HepG2 (cell line): Measurements from ENCODE around the gene USP2. TPM values are rescaled to one million over a fixed set of nuclear protein-coding genes. Genes with fewer than 3 reads are reported as not detected.

ENCODE experiments used
- ATAC-seq: fragments of 200-7000 bp; cut with Tn5 transposase; 3 replicates; pipeline ENCODE4 v1.9.1; 2020; ENCODE audit warnings: mild to moderate bottlenecking, moderate library complexity
- BruUV-seq: library from RNA; stranded (reverse); fragments of 400-500 nt; replicated peaks from 2 replicates; lab custom pipeline; 2021; lab: Mats Ljungman, UMichigan
- CTCF ChIA-PET: fragments of 300-600 bp; formaldehyde crosslinking; extraction: SDS; loops from one replicate; lab custom pipeline; 2021; ENCODE audit warnings: low total read pairs, inconsistent platforms, low intra/inter-chr PET ratio; lab: Yijun Ruan, JAX
- POLR2A ChIA-PET: fragments of 350-600 bp; sonication (Branson Sonifier 250); formaldehyde crosslinking; loops from one replicate; lab custom pipeline; 2020; ENCODE audit warnings: antibody characterized with exemption, inconsistent platforms; lab: Yijun Ruan, JAX
- DNase-seq: peaks from one replicate; pipeline ENCODE4 v3.0.0-alpha.2; 2015; ENCODE audit warnings: low spot score
- FAIRE-seq: peaks from 3 replicates; lab custom pipeline; 2011; peaks lifted over from hg19 to GRCh38; lab: Jason Lieb, UNC
- H2AFZ ChIP-seq: one replicate; pipeline ENCODE4 v1.6.1; 2011; ENCODE audit warnings: low read length, inconsistent platforms
- H3K27ac ChIP-seq: fragments of 300-600 bp; 3 replicates; pipeline ENCODE4 v1.8.0; 2011; ENCODE audit warnings: mixed run types, mild to moderate bottlenecking, mixed read lengths, low read length, inconsistent platforms; ENCODE audit not compliant: insufficient read depth; ENCODE audit errors: extremely low read length
- H3K27me3 ChIP-seq, 2 experiments: fragments of 200-600 bp in 1 of 2; 2 replicates in 1 of 2; 3 replicates in 1 of 2; pipeline versions ENCODE4 v1.6.0 to v1.8.0; 2011; ENCODE audit warnings: low read length in 2 of 2, mild to moderate bottlenecking in 2 of 2, moderate library complexity in 2 of 2, inconsistent platforms in 1 of 2; ENCODE audit not compliant: insufficient read depth in 2 of 2, control insufficient read depth in 1 of 2
- H3K36me3 ChIP-seq, 2 experiments: fragments of 200-600 bp in 1 of 2; replicated peaks in 1 of 2; 2 replicates in 1 of 2; 3 replicates in 1 of 2; pipeline versions ENCODE4 v1.5.1 to v1.8.0; 2011; ENCODE audit warnings: low read length in 2 of 2, inconsistent platforms in 1 of 2; ENCODE audit not compliant: insufficient read depth in 2 of 2, control insufficient read depth in 1 of 2
- H3K4me1 ChIP-seq: 2 replicates; pipeline ENCODE4 v1.5.1; 2012; ENCODE audit warnings: low read length, inconsistent platforms; ENCODE audit not compliant: insufficient read depth
- H3K4me2 ChIP-seq: 2 replicates; pipeline ENCODE4 v1.6.0; 2011; ENCODE audit warnings: low read depth, low read length, inconsistent platforms
- H3K4me3 ChIP-seq, 3 experiments: fragments of 200-600 bp in 1 of 3; sonication (generic), shearing (Covaris generic) in 1 of 3; replicated peaks in 1 of 3; 2 replicates each; pipeline ENCODE4 v1.5.1; 2011 to 2016; ENCODE audit warnings: low read length in 3 of 3, inconsistent platforms in 2 of 3, low read depth in 2 of 3, mild to moderate bottlenecking in 2 of 3, control low read depth in 1 of 3, mixed read lengths in 1 of 3; ENCODE audit not compliant: insufficient read depth in 1 of 3
- H3K79me2 ChIP-seq: one replicate; pipeline ENCODE4 v1.6.1; 2011; ENCODE audit warnings: low read length, inconsistent platforms; ENCODE audit not compliant: insufficient read depth
- H3K9ac ChIP-seq: 2 replicates; pipeline ENCODE4 v1.6.0; 2011; ENCODE audit warnings: mild to moderate bottlenecking, low read depth, low read length, inconsistent platforms; ENCODE audit not compliant: insufficient read depth
- H3K9me3 ChIP-seq: 2 replicates; pipeline ENCODE4 v1.5.1; 2012; ENCODE audit warnings: mild to moderate bottlenecking, low read length
- H4K20me1 ChIP-seq: 2 replicates; pipeline ENCODE4 v1.6.0; 2011; ENCODE audit warnings: inconsistent platforms, mild to moderate bottlenecking, low read length, moderate library complexity; ENCODE audit not compliant: insufficient read depth
- FOXK1 ChIP-seq: sonication (generic); formaldehyde crosslinking; IDR thresholded peaks from 2 replicates; pipeline ENCODE4 v1.4.0; 2020; ENCODE audit warnings: low read depth, missing genetic modification reagents, borderline replicate concordance
- HNRNPLL ChIP-seq: fragments of 200-400 bp; formaldehyde crosslinking; IDR thresholded peaks from 2 replicates; pipeline ENCODE4 v1.6.1; 2017; ENCODE audit warnings: mild to moderate bottlenecking, low read depth, low read length; ENCODE audit not compliant: poor library complexity, severe bottlenecking
- PLRG1 ChIP-seq: fragments of 450-650 bp; conservative IDR thresholded peaks from 2 replicates; pipeline ENCODE4 v1.6.1; 2016
- SRF ChIP-seq: IDR thresholded peaks from 2 replicates; pipeline ENCODE4 v1.6.1; 2011; ENCODE audit warnings: mild to moderate bottlenecking, low read depth, low read length, moderate library complexity
- U2AF1 ChIP-seq: fragments of 200-400 bp; formaldehyde crosslinking; optimal IDR thresholded peaks from 2 replicates; pipeline ENCODE3; 2017; ENCODE audit warnings: mild to moderate bottlenecking, low read depth, low read length
- ZBTB42 ChIP-seq: sonication (generic); formaldehyde crosslinking; IDR thresholded peaks from 2 replicates; pipeline ENCODE4 v1.5.0; 2020; ENCODE audit warnings: mild to moderate bottlenecking, missing genetic modification reagents
- ZNF160 ChIP-seq: sonication (generic); formaldehyde crosslinking; IDR thresholded peaks from 2 replicates; pipeline ENCODE4 v1.8.0; 2022; ENCODE audit warnings: mild to moderate bottlenecking, inconsistent platforms, missing genetic modification reagents
- ZNF383 ChIP-seq: sonication (generic); formaldehyde crosslinking; IDR thresholded peaks from 2 replicates; pipeline ENCODE4 v1.4.0; 2020; ENCODE audit warnings: missing genetic modification reagents, mild to moderate bottlenecking, borderline replicate concordance
- ZSCAN20 ChIP-seq: sonication (generic); formaldehyde crosslinking; IDR thresholded peaks from 2 replicates; pipeline ENCODE4 v1.4.0; 2020; ENCODE audit warnings: missing genetic modification reagents, mild to moderate bottlenecking, borderline replicate concordance
- ZSCAN29 ChIP-seq: sonication (generic); formaldehyde crosslinking; conservative IDR thresholded peaks from 2 replicates; pipeline ENCODE4 v1.4.0; 2020; ENCODE audit warnings: mild to moderate bottlenecking, missing genetic modification reagents
- WGBS: methylation state at CpG from one replicate; pipeline ENCODE4 v1.1.6; 2017; ENCODE audit warnings: low lambda C conversion rate; 5-methylcytosine and 5-hydroxymethylcytosine counted together
- in situ Hi-C: cut with HindIII; loops from 2 replicates; pipeline ENCODE4 v1.10.0; 2017; ENCODE audit warnings: low pct_unique_long_range_greater_than_20kb; ENCODE audit not compliant: extremely low pct_ligation_motif_present
- intact Hi-C: fragments of 100-400 bp; cut with micrococcal nuclease; formaldehyde crosslinking; loops from one replicate; pipeline ENCODE4 v1.10.0; 2022; ENCODE audit not compliant: unreplicated experiment
- polyA plus RNA-seq, 8 experiments: library from polyadenylated mRNA; depleted of rRNA in 3 of 8; stranded (reverse) in 7 of 8; unstranded in 1 of 8; fragments of >200 nt; fragmentation: Illumina TruSeq in 4 of 8; extraction: Trizol in 4 of 8; gene quantifications; 2 replicates each; pipeline versions ENCODE4 v1.2.1 to v1.2.3, GENCODE V29; 2011 to 2016; ENCODE audit warnings: low read depth in 4 of 8, missing spikeins in 1 of 8, mixed read lengths in 1 of 8; ENCODE audit not compliant: insufficient read depth in 1 of 8
- total RNA-seq, 5 experiments: library from RNA; depleted of rRNA; stranded (reverse); fragments of >200 nt; fragmentation: Illumina TruSeq; extraction: Trizol; gene quantifications; 2 replicates each; pipeline ENCODE4 v1.2.3, GENCODE V29; 2016; ENCODE audit warnings: low read depth in 1 of 5
- TF ChIP-seq, protein P1 (sequence below): sonication (generic); formaldehyde crosslinking; IDR thresholded peaks from 2 replicates; pipeline ENCODE4 v1.4.0; 2020; ENCODE audit warnings: missing genetic modification reagents
- TF ChIP-seq, protein P2 (sequence below): sonication (generic); formaldehyde crosslinking; IDR thresholded peaks from 2 replicates; pipeline ENCODE4 v1.4.0; 2020; ENCODE audit warnings: missing genetic modification reagents
- TF ChIP-seq, protein P3 (sequence below): sonication (generic); formaldehyde crosslinking; IDR thresholded peaks from 2 replicates; pipeline ENCODE4 v1.8.0; 2023; ENCODE audit warnings: mild to moderate bottlenecking, missing genetic modification reagents

Gene USP2
- total and polyA plus RNA-seq, 2 of the 13 experiments (the other 11 are each of a cell fraction or from before 2014, with no cell fraction given), result 2.5 to 6.0 TPM

DNA sequence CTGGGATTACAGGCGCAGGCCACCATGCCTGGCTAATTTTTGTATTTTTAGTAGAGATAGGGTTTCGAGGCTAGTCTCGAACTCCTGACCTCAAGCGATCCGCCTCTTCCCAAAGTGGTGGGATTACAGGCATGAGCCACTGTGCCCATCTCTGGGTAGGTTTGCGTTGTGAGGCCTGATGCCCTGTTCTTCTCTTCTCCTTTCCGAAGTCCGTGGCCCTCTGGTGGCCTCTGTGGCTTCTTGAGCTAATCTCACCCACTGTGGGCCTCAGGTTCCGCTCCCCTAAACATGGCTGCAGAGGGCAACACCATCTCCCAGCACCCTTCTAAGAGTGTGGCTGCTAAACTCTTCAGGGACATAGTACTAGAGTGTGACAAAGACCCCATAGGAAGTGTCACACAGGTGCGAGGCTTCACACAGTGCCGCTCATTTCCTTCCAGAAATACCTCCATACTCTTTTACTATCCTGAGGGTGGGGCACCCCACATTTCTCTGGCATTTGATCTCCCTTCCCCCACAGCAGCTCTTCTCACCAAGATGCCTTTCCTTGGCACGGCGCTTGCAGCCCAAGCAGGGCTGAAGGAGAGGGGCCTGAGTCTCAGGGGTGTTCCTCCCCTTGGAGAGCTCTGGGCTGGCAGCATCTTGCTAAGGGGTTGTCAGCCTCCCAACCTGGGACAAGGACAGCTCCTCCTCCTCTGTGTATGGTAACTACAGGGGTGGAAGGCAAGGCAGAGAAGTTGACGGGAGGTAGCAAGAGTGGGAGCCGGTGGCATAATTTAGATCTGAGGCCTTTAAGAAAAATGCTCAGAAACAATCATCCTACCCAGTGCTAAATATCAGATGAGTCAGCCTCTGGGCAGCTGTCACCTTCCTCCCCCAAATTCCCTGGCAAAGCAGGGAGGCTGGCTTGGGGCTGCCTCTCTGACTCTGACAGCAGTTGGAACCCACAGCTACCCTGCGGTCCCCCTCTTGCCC lies 35.4 kb upstream of the USP2 start (continued):
- TF ChIP-seq, protein P1, sequence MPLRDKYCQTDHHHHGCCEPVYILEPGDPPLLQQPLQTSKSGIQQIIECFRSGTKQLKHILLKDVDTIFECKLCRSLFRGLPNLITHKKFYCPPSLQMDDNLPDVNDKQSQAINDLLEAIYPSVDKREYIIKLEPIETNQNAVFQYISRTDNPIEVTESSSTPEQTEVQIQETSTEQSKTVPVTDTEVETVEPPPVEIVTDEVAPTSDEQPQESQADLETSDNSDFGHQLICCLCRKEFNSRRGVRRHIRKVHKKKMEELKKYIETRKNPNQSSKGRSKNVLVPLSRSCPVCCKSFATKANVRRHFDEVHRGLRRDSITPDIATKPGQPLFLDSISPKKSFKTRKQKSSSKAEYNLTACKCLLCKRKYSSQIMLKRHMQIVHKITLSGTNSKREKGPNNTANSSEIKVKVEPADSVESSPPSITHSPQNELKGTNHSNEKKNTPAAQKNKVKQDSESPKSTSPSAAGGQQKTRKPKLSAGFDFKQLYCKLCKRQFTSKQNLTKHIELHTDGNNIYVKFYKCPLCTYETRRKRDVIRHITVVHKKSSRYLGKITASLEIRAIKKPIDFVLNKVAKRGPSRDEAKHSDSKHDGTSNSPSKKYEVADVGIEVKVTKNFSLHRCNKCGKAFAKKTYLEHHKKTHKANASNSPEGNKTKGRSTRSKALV (CRISPR knock-in tag), result no peak

- TF ChIP-seq SRF, result no peak
- H3K9ac ChIP-seq, result no peak overlapping the region
- no peaks in the 10 kb centered on the region for H4K20me1 ChIP-seq
- H3K36me3 ChIP-seq, result no peaks in the 10 kb centered on the region
- POLR2A ChIA-PET, result no interaction called here
- no peaks in the 10 kb centered on the region for H3K27me3 ChIP-seq
- intact Hi-C loops (no loop called here), in situ Hi-C loops (no loop called here)
- FAIRE-seq (no peak), ATAC-seq (no peak), DNase-seq (no peak)
- BruUV-seq, result no TSS peak
- no peaks in the 10 kb centered on the region for H3K9me3 ChIP-seq
- no peaks in the 10 kb centered on the region for H3K79me2 ChIP-seq
- WGBS, result 93% methylated on average over 10 of the region's 10 CpGs
- CTCF ChIA-PET, result no interaction called here
- no peak overlapping the region for H3K27ac ChIP-seq
- no peak overlapping the region for H3K4me3 ChIP-seq
- no peak overlapping the region for H2AFZ ChIP-seq
- no peaks in the 10 kb centered on the region for H3K4me1 ChIP-seq
- H3K4me2 ChIP-seq, result no peak overlapping the region
These were observed 34.5 kb upstream of the USP2 start for GRCh38 chr11:119415966-119416365.

DNA sequence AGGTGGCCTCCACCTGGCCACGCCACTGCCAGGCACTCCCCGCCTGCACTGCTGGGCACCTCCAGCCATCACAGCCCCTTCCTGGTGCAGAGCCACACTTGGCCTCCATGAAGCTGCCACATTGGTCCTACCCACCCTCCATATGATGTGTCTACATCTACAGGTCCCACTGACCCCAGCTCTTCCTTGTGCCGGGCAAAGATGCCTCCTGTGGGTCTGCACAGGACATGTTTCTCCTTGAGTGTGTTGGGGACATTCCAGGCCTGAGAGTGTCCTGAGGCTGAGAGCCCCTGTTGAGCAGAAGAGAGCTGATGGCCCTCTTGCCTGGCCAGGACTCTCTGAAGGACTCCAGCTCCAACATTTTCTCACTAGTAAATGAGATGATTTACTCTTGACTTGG lies 34.0 kb upstream of the USP2 start:
- 100% methylated on average over 3 of the region's 3 CpGs for WGBS
- H3K27ac ChIP-seq, result no peak overlapping the region
- no peaks in the 10 kb centered on the region for H3K9me3 ChIP-seq
- ChIA-PET POLR2A (no interaction called here), CTCF (no interaction called here)
- FAIRE-seq (no peak), ATAC-seq (no peak), DNase-seq (no peak)
- H3K9ac ChIP-seq, result no peak overlapping the region
- no peak overlapping the region for H3K4me2 ChIP-seq
- no peaks in the 10 kb centered on the region for H3K36me3 ChIP-seq
- no TSS peak for BruUV-seq
- no peaks in the 10 kb centered on the region for H3K27me3 ChIP-seq
- H2AFZ ChIP-seq, result no peak overlapping the region
- intact Hi-C loops (no loop called here), in situ Hi-C loops (no loop called here)
- no peak overlapping the region for H3K4me3 ChIP-seq
- no peaks in the 10 kb centered on the region for H3K79me2 ChIP-seq
- H3K4me1 ChIP-seq, result no peaks in the 10 kb centered on the region
- H4K20me1 ChIP-seq, result no peaks in the 10 kb centered on the region
- TF ChIP-seq PLRG1 (no peak), HNRNPLL (no peak), ZSCAN29 (no peak), ZSCAN20 (CRISPR knock-in tag) (no peak), ZBTB42 (CRISPR knock-in tag) (no peak), FOXK1 (CRISPR knock-in tag) (no peak), U2AF1 (no peak), ZNF383 (CRISPR knock-in tag) (no peak), ZNF160 (CRISPR knock-in tag) (no peak)
- TF ChIP-seq, protein P2, sequence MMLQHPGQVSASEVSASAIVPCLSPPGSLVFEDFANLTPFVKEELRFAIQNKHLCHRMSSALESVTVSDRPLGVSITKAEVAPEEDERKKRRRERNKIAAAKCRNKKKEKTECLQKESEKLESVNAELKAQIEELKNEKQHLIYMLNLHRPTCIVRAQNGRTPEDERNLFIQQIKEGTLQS (CRISPR knock-in tag), result no peak
- TF ChIP-seq, protein P3, sequence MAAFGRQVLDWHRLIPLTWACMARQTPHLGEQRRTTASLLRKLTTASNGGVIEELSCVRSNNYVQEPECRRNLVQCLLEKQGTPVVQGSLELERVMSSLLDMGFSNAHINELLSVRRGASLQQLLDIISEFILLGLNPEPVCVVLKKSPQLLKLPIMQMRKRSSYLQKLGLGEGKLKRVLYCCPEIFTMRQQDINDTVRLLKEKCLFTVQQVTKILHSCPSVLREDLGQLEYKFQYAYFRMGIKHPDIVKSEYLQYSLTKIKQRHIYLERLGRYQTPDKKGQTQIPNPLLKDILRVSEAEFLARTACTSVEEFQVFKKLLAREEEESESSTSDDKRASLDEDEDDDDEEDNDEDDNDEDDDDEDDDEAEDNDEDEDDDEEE (CRISPR knock-in tag), result no peak
